GM12873 (cell line): Measurements from ENCODE around the gene LYZ.

Experiments
- TF ChIP-seq, protein P1 (sequence below): IDR thresholded peaks from 2 replicates; pipeline ENCODE4 v1.5.1; 2012; ENCODE audit warnings: low read depth, mild to moderate bottlenecking, moderate library complexity, low read length, control low read depth; ENCODE audit not compliant: insufficient read depth; ENCODE audit errors: missing control alignments

LYZ gene

DNA sequence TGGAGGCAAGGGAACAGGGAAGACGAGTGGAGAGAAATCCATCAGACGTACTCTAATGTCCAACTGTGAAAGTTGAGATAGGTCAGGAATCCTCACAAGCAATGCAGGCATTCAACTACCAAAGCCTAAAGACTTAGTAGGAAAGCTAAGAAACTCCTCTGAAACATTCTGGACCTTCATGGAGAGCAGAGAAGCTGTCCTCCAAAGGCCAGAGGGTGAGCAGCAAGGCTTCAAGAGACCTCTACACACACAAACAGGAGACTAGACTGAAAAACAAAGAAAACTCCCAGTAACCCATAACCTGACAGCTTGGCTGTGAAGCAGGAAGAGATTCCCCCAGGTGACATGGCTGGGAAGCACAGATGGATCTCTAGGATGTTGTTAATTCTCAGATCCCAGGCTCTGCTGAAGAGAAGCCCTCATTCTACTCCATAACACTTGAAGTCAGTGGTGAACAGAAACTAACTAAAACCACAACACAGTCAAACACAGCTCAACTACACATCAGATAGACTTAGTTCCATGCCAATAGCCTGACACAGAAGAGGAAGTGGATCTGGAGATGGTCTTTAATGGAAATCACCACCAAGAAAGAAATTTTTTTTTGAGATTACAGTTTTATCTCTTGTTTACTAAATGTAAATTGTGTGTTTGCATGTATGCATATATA, 23.2 kb upstream of the LYZ start:
- TF ChIP-seq, protein P1, sequence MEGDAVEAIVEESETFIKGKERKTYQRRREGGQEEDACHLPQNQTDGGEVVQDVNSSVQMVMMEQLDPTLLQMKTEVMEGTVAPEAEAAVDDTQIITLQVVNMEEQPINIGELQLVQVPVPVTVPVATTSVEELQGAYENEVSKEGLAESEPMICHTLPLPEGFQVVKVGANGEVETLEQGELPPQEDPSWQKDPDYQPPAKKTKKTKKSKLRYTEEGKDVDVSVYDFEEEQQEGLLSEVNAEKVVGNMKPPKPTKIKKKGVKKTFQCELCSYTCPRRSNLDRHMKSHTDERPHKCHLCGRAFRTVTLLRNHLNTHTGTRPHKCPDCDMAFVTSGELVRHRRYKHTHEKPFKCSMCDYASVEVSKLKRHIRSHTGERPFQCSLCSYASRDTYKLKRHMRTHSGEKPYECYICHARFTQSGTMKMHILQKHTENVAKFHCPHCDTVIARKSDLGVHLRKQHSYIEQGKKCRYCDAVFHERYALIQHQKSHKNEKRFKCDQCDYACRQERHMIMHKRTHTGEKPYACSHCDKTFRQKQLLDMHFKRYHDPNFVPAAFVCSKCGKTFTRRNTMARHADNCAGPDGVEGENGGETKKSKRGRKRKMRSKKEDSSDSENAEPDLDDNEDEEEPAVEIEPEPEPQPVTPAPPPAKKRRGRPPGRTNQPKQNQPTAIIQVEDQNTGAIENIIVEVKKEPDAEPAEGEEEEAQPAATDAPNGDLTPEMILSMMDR, result no peak

- TF ChIP-seq, protein P1, result no peak
These were observed 19.8 kb upstream of the LYZ start for GRCh38 chr12:69328426-69328825.

- TF ChIP-seq, protein P1, result no peak
These were observed 18.3 kb upstream of the LYZ start for GRCh38 chr12:69329669-69330428.

DNA sequence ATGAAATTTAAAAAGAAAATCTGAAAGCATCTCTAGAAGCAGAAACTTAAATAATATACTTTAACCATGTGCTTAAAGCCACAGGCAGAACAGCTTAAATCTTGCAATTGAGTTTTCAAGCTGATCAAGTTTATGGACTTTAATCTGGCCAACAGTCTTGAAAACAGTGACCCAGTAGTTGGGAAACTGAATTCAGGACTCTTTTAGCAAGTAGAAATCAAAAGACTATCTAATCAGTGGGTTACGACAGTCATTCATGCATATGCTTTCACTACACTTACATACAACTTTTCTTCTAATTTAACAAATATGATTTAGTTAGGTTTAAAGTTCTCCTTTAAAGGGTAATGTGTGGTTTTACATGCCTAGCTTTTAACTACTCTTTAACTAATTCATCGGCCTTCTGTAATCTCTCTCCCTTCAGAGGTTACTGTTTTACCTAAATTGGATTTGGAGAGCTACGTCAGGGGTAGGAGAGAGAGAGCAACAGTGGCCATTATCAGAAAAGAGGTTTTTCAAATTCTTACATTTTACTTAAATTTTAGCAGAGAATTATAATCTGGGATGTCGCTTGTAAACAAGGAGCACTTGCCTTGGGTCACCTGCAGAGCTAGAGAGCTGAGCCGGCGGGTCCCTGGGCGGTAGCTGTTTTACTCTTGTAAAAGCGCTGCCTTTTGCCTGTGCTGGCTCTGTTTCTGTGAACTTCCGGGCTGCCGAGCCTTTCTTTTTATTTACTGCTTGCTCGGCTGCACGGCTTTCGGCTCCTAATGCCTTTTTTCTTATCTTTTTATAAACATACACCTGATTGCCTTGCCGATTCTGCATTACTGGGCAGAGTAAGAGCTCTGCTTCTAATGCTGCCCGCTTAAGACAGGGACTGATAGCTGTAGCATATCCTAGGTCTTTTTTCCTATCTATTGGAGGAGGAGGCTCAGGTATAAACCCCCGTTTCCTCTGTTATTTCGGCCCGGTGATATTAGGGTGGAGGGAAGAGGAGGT, 17.4 kb upstream of the LYZ start:
- TF ChIP-seq, protein P1, result no peak

- TF ChIP-seq, protein P1, result no peak
These were observed 16.7 kb upstream of the LYZ start for GRCh38 chr12:69331519-69331908.

GRCh38 chr12:69331909-69332684, 16.1 kb upstream of the LYZ start:
- TF ChIP-seq, protein P1, result no peak
